Measurements from ENCODE around the gene GJB4. TPM values are rescaled to one million over a fixed set of nuclear protein-coding genes. Genes with fewer than 3 reads are reported as not detected.

GJB4 gene
- total and polyA plus RNA-seq, 2 donors (not counting 1 experiment from before 2014, with no cell fraction given): not detected

DNA sequence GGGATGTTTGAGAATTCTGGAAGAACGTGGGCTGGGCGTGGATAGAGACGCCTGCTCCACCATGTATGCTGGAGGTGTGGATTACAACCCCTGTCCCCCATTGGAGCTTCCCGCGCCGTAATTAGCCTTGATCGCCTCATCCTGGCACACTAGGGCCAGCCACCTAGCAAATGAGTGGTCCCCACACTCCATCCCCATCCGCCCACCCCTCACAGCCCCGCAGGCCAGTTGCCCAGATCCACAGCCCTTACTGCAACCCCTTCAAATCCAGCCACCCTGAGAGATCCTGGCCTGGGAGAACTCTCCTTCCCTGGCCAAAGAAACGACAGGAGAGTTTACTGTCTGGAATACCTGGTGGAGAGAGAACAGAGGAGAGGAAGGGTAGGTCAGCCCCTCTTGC, 32.9 kb downstream of the GJB4 start:
- CTCF ChIA-PET: no interaction called here

More for the DNA sequence above, 32.9 kb downstream of the GJB4 start:
- 82% methylated on average over 7 of the region's 10 CpGs for WGBS (ENCODE audit: insufficient coverage)
- ATAC-seq (ENCODE audit: low read depth): no peak
- Histone ChIP-seq H2AFZ (ENCODE audit: insufficient read depth, low read depth, low read length, poor library complexity, severe bottlenecking) (no peak overlapping the region), H3K9ac (ENCODE audit: low read length) (no peak overlapping the region), H3K4me3 (ENCODE audit: control extremely low read depth in 1 of 5, extremely low read depth in 1 of 5, insufficient read depth in 1 of 5, low read depth in 2 of 5, low read length in 4 of 5) (no peak overlapping the region), H3K4me1 (ENCODE audit: control insufficient read depth in 2 of 2, insufficient read depth in 2 of 2, low read length in 2 of 2) (peaks cover 8 to 15% of the 10 kb centered on the region in 2 donors), H3K79me2 (ENCODE audit: control insufficient read depth, insufficient read depth, low read length) (no peaks in the 10 kb centered on the region), H3K27me3 (replicated peaks in 1 of 4; ENCODE audit: control extremely low read depth in 1 of 4, control insufficient read depth in 3 of 4, insufficient read depth in 4 of 4, low read length in 3 of 4) (peaks cover 0 to 27% (median 14%) of the 10 kb centered on the region in 4 experiments), H3K9me3 (ENCODE audit: control extremely low read depth in 1 of 3, control insufficient read depth in 2 of 3, insufficient read depth in 1 of 3, low read length in 2 of 3) (peaks cover 0 to 3% (median 0%) of the 10 kb centered on the region in 3 donors), H4K20me1 (ENCODE audit: control insufficient read depth, insufficient read depth, low read length, poor library complexity, severe bottlenecking) (no peaks in the 10 kb centered on the region), H3K36me3 (replicated peaks in 1 of 2; ENCODE audit: control extremely low read depth in 1 of 2, control insufficient read depth in 1 of 2, extremely low read depth in 1 of 2, insufficient read depth in 2 of 2, low read length in 1 of 2) (no peaks in the 10 kb centered on the region), H3K27ac (ENCODE audit: low read length in 2 of 2) (no peak overlapping the region), H3K4me2 (replicated peaks; ENCODE audit: low read depth, low read length, poor library complexity, severe bottlenecking) (peak overlapping the region; percentile 68)
- TF ChIP-seq CTCF (IDR thresholded peaks at IDR 0.05) (no peak), EZH2 (IDR thresholded peaks at IDR 0.05; ENCODE audit: borderline replicate concordance, insufficient read depth, low read depth, low read length, poor library complexity, severe bottlenecking) (no peak)
- peaks cover 42% of the 10 kb centered on the region for H3K27me3 Mint-ChIP-seq
- POLR2A ChIA-PET: no interaction called here
- peaks cover 23% of the 10 kb centered on the region for H3K4me1 Mint-ChIP-seq
- H3K27ac Mint-ChIP-seq: peak overlapping the region; percentile 20
- no peak for DNase-seq
- H3K9me3 Mint-ChIP-seq (ENCODE audit: insufficient read depth): no peaks in the 10 kb centered on the region
- intact Hi-C loops (cut with micrococcal nuclease): no loop called here
- peak overlapping the region; percentile 73 for H3K4me3 Mint-ChIP-seq

Data from B cell (primary cell).